ENCODE data around the gene SHCBP1L. TPM values are rescaled to one million over a fixed set of nuclear protein-coding genes. Genes with fewer than 3 reads are reported as not detected.
A peak's percentile ranks its signal among the peaks of the same experiment; 100 is the strongest.

Gene SHCBP1L
- total and polyA plus RNA-seq, 9 of the 15 experiments (the other 6 are each of a cell fraction or from before 2014, with no cell fraction given), result not detected

GRCh38 chr1:182962554-182963115 is 9.7 kb upstream of the SHCBP1L start (continued):
- TF ChIP-seq ZNF318 (IDR thresholded peaks at IDR 0.05; ENCODE audit: borderline replicate concordance in 1 of 2, low read depth in 1 of 2), result no peak
- no peak for TF ChIP-seq ZC3H8 (IDR thresholded peaks at IDR 0.05)
- TF ChIP-seq ZNF699 (CRISPR knock-in tag; IDR thresholded peaks at IDR 0.05; ENCODE audit: insufficient replicate concordance), result no peak
- TF ChIP-seq EP300 (IDR thresholded peaks at IDR 0.05; ENCODE audit: low read length), result peak; percentile 27; the same call in 1 of the 2 replicates
- no peak for TF ChIP-seq GTF2E2 (tag; IDR thresholded peaks at IDR 0.05)
- no peak for TF ChIP-seq PML (IDR thresholded peaks at IDR 0.05; ENCODE audit: low read length)
- peak; percentile 57 for TF ChIP-seq E2F8 (IDR thresholded peaks at IDR 0.05; ENCODE audit: low read depth, partially characterized antibody)
- TF ChIP-seq NFXL1 (CRISPR knock-in tag; IDR thresholded peaks at IDR 0.05), result no peak
- no peak for TF ChIP-seq XRCC3 (IDR thresholded peaks at IDR 0.05)
- TF ChIP-seq ZBTB12 (CRISPR knock-in tag; IDR thresholded peaks at IDR 0.05), result no peak

Data from K562 (cell line).